Activated T-helper 1 cell treated with anti-CD3 and anti-CD28 coated beads, Interleukin-2, amount 50 U/mL, for 16 hours (primary cell): ENCODE measurements around the gene ALDH3A2.
"Not testable (repeated sequence)": the region's sequence is repeated elsewhere in the genome, so short reads cannot be mapped to it uniquely, and the experiment has no call there.

ENCODE experiments used
- DNase-seq, 2 donors: peaks; one replicate each; pipeline ENCODE4 v3.0.0-alpha.2; 2020; ENCODE audit warnings: low read depth in 1 of 2, low spot score in 1 of 2

Gene ALDH3A2

GRCh38 chr17:19677736-19678379, 29.3 kb downstream of the ALDH3A2 start:
- DNase-seq: no peak

DNA sequence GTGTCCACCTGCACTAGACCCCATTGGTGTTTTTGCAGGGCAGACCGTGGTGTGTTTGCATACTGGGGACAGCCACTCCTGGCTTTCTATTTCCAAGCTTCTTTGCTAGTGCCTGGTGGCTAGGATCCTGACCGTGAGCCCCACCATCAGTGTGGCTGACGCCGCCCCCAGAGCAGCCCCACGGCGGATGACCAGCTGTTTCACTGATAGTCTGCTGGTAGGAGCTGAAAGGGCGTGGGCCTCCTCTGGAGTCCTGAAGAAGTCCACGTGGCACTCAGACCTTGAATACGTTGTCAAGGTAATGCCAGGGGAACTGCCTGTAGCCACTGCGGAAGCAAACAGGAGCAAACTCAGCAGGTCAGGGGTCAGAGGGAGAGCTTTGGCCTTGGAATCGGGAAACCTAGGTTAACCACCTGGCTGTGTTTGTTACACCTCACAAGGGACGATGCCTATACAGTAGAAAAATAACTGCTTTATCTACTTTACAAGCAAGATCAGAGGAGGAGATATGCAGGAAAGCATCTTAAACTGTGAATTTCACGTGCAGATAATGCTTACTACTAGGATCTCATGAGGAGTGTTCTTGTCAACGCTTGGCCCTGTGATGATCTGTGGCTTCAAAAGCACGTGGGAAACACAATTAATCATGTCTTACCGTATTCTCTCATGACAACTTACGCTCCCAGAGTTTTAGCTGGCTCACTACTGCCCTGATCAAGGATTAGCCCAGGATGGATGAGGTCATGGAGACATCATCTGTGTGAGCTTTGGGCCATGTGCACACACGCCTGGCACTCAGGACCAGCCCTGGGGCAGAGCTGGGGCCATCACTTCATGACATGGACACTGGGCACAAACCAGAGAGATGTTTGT, 30.3 kb downstream of the ALDH3A2 start:
- DNase-seq: no peak

- no peak for DNase-seq
Measured at GRCh38 chr17:19683117-19683516, 34.6 kb downstream of the ALDH3A2 start.

DNA sequence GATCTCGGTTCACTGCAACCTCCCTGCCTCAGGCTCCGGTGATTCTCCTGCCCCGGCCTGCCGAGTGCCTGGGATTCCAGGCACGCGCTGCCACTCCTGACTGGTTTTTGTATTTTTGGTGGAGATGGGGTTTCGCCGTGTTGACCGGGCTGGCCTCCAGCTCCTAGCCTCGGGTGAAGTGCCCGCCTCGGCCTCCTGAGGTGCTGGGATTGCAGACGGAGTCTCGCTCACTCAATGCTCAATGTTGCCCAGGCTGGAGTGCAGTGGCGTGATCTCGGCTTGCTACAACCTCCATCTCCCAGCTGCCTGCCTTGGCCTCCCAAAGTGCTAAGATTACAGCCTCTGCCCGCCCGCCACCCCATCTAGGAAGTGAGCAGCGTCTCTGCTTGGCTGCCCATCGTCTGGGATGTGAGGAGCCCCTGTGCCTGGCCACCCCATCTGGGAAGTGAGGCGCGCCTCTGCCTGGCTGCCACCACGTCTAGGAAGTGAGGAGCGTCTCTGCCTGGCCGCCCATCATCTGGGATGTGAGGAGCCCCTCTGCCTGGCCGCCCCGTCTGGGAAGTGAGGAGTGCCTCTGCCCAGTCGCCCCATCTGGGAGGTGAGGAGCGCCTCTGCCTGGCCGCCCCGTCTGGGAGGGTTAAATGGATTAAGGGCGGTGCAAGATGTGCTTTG, 36.5 kb downstream of the ALDH3A2 start:
- not testable (repeated sequence) for DNase-seq

DNA sequence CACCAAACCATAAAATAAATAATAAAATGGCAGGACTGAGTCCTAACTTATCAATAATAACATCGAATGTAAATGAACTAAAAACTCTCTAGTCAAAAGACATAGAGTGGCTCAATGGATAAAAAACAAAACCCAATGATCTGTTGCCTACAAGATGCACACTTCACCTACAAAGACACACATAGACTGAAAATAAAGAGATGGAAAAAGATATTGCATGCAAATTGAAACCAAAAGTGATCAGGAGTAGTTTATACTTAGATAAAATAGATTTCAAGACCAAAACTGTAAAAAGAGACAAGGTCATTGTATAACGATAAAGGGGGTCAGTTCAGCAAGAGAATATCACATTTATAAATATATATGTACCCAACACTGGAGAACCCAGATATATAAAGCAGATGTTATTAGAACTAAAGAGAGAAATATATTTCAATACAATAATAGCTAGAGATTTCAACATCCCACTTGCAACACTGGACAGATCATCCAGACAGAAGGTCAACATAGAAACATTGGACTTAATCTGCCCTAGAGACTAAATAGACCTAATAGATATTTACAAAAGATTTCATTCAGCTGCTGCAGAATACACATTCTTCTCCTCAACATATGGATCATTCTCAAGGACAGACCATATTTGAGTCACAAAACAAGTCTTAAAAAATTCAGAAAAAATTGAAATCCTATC, 38.0 kb downstream of the ALDH3A2 start:
- DNase-seq: no peak

- no peak for DNase-seq
Measured at GRCh38 chr17:19702217-19702641, 53.7 kb downstream of the ALDH3A2 start.

GRCh38 chr17:19703106-19703827, 54.7 kb downstream of the ALDH3A2 start:
- no peak for DNase-seq

- DNase-seq: no peak
Measured at GRCh38 chr17:19703828-19704613, 55.5 kb downstream of the ALDH3A2 start.

DNA sequence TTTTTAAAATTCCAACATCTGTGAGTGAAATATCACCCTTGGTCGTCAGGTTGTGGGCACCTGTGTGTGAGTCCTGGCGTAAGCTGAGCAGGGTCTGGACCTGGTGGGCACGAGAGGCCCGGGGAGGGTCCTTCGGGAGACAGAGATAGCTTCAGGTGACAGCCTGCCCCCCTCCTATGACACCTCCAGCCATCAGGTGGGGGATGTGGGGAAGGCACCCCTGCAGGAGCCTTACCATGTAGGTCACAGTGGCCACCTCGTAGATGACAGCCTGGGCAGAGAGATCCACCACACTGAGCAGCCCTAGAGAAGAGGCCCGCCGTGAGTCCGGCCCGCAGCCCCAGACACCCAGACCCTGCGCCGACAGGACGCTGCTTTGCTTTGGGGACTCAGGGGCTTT, 56.6 kb downstream of the ALDH3A2 start:
- no peak for DNase-seq

GRCh38 chr17:19705771-19706770, 57.5 kb downstream of the ALDH3A2 start:
- DNase-seq: no peak

- DNase-seq: no peak
Measured at GRCh38 chr17:19706791-19707727, 58.5 kb downstream of the ALDH3A2 start.

GRCh38 chr17:19707728-19708221, 59.2 kb downstream of the ALDH3A2 start:
- DNase-seq: no peak

GRCh38 chr17:19708431-19709175, 60.1 kb downstream of the ALDH3A2 start:
- DNase-seq: no peak

GRCh38 chr17:19709841-19710240, 61.3 kb downstream of the ALDH3A2 start:
- no peak for DNase-seq

DNA sequence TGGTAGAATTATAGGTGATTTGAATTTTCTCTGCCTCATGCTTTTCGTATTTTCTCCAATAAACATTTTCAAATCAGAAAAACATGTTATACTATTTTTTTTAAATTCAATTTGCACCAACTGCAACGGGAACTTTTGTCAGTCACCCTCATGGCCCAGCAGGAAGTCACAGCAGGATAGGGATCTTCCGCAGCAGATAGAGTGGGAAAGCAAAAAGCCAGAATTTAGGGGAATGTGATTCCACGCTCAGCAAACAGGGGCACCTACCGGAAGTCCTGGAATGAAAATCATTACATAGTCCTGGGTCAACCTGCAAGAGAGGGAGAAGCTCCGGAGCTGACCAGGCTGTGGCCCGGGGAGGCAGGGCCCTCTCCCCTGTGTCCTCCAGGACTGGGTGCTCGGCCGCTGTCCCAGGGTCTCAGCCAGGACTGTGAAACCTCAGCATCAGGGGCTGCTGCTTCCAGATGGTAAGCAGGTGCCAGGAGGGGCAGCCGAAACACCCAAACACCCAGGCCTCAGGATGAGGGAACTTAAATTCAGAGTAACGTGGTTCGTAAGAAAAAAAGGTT, 64.0 kb downstream of the ALDH3A2 start:
- DNase-seq: no peak

DNA sequence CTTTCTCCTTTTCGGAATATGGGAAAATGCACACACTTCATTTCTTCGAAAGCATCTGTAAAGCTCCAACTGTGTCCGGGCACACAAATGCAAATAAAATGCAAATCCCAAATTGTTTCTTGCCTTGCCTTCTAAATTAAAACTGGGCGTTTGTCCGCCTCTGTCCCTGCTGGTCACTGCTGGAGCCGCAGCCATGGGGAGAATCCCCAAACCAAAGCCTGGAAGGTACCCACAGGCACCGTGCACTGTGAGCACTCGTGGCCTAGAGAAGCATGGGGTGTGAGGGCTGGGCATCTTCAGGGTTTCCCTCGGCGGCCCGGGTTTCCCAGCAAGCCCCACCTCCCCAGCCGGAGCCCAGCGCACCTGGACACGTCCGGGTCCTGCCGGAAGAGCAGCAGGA, 64.9 kb downstream of the ALDH3A2 start:
- no peak for DNase-seq
